Measurements from ENCODE around the gene GNG4. TPM values are rescaled to one million over a fixed set of nuclear protein-coding genes. Genes with fewer than 3 reads are reported as not detected.
A peak's percentile ranks its signal among the peaks of the same experiment; 100 is the strongest.

Gene GNG4
- total and polyA plus RNA-seq, 9 of the 15 experiments (the other 6 are each of a cell fraction or from before 2014, with no cell fraction given), result 0.06 to 0.58 (median 0.08) TPM; not detected in 4

GRCh38 chr1:235588916-235589515, 60.6 kb downstream of the GNG4 start (continued):
- TF ChIP-seq PHF20 (IDR thresholded peaks at IDR 0.05; ENCODE audit: partially characterized antibody), result no peak
- no peak for TF ChIP-seq ZNF277 (CRISPR knock-in tag; IDR thresholded peaks at IDR 0.05; ENCODE audit: borderline replicate concordance)
- TF ChIP-seq ZNF764 (CRISPR knock-in tag; IDR thresholded peaks at IDR 0.05; ENCODE audit: low read depth), result no peak
- no peak for TF ChIP-seq MED1 (CRISPR knock-in tag; IDR thresholded peaks at IDR 0.05; ENCODE audit: borderline replicate concordance)
- TF ChIP-seq ZNF445 (CRISPR knock-in tag; IDR thresholded peaks at IDR 0.05; ENCODE audit: low read depth), result peak; percentile 94
- TF ChIP-seq TAF1 (IDR thresholded peaks at IDR 0.05; ENCODE audit: control insufficient read depth, extremely low read depth, insufficient read depth, low read length, severe bottlenecking), result peak; percentile 23
- TF ChIP-seq ID3 (CRISPR knock-in tag; IDR thresholded peaks at IDR 0.05), result peak; percentile 86
- peak; percentile 95 for TF ChIP-seq ID3 (tag; IDR thresholded peaks at IDR 0.05)
- no peak for TF ChIP-seq MEIS2 (IDR thresholded peaks at IDR 0.05; ENCODE audit: partially characterized antibody)
- TF ChIP-seq HDAC2 (IDR thresholded peaks at IDR 0.05), result no peak
- peak; percentile 48; the same call in 1 of the 2 replicates for TF ChIP-seq SOX6 (IDR thresholded peaks at IDR 0.05)
- TF ChIP-seq NELFE (IDR thresholded peaks at IDR 0.05; ENCODE audit: insufficient read depth, insufficient read length), result no peak
- peak; percentile 78 for TF ChIP-seq CXXC5 (CRISPR knock-in tag; IDR thresholded peaks at IDR 0.05)
- no peak for TF ChIP-seq PHTF2 (CRISPR knock-in tag; IDR thresholded peaks at IDR 0.05)
- peak; percentile 87 for TF ChIP-seq DDX20 (tag; IDR thresholded peaks at IDR 0.05; ENCODE audit: low read depth)
- no peak for TF ChIP-seq MLLT1 (IDR thresholded peaks at IDR 0.05)
- TF ChIP-seq EP400 (IDR thresholded peaks at IDR 0.05), result no peak
- TF ChIP-seq IFI16 (CRISPR knock-in tag; IDR thresholded peaks at IDR 0.05), result peak; percentile 89; the same call in 1 of the 2 replicates
- peak; percentile 99 for TF ChIP-seq ZNF175 (CRISPR knock-in tag; IDR thresholded peaks at IDR 0.05; ENCODE audit: low read depth)
- peak; percentile 66; the same call in 1 of the 2 replicates for TF ChIP-seq GMEB1 (CRISPR knock-in tag; IDR thresholded peaks at IDR 0.05)
- peak; percentile 96 for TF ChIP-seq NFE2L1 (tag; IDR thresholded peaks at IDR 0.05; ENCODE audit: borderline replicate concordance, low read depth)
- TF ChIP-seq DACH1 (IDR thresholded peaks at IDR 0.05; ENCODE audit: partially characterized antibody), result no peak
- TF ChIP-seq ZKSCAN1 (IDR thresholded peaks at IDR 0.05; ENCODE audit: low read depth, low read length), result no peak
- peak; percentile 73; the same call in 1 of the 2 replicates for TF ChIP-seq TAF7 (tag; IDR thresholded peaks at IDR 0.05)
- TF ChIP-seq JUN (IDR thresholded peaks at IDR 0.05; ENCODE audit: borderline replicate concordance, low read depth, low read length), result no peak
- 0 out of 2 replicates have a peak, but pooled peaks have one; percentile 41 for TF ChIP-seq JUN (CRISPR knock-in tag; IDR thresholded peaks at IDR 0.05; ENCODE audit: borderline replicate concordance)

Data from K562 (cell line).